GM19467 (cell line): ENCODE data around the gene CST3.
"Not testable (repeated sequence)": the region's sequence is repeated elsewhere in the genome, so short reads cannot be mapped to it uniquely, and the experiment has no call there.

Experiments
- ATAC-seq: cut with Tn5 transposase; IDR thresholded peaks from one replicate; pipeline ENCODE4 v1.9.1; 2021; ENCODE audit warnings: mild to moderate bottlenecking, moderate library complexity; ENCODE audit not compliant: unreplicated experiment

CST3 gene

DNA sequence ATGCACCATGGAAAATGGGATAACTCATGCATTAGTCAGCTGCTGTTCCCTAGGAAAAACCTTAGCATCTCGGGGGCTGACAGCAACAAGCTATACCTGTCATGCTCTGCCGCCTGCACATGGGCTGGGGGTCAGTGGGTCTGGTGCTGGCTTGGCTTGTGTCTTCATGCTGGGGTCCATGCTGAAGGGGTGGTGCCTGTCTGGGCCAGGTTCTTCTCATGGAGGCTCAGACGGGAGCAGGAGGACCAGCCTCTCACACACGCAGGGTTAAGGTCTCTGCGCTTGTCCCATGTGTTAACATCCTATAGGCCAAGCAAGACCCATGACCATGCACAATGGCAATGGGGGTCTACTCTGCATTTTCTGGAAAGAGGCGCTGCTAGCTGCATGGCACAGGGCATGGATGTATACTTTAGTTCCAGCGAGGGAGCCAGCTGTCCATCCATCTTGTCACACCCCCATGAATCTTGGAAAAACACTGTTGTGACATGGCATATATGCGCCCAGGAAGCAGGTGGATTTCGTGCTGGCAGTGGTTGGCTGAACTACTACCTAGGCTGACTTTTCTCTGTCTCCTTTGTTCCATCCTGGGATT lies 24.6 kb upstream of the CST3 start:
- ATAC-seq: no peak

DNA sequence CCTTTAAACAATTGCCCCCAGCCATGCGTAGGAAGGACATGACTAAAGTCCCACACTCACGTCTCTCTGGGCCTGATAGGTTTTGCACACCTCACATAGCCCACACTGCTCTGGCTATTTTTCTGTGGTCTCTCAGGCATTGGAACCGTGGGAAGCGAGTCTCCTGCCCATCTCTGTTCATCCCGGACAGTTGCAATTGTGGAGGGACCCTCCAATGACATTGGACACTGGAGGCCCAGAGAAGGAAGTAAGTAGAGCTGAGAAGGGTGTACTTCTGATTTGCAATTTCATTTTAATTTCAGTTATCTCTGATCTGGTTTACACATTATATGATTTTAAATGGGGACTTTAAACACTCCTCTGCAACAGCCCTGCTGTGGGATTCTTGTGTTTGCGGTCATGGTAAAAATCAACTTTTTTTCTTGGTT lies 23.3 kb upstream of the CST3 start:
- no peak for ATAC-seq

DNA sequence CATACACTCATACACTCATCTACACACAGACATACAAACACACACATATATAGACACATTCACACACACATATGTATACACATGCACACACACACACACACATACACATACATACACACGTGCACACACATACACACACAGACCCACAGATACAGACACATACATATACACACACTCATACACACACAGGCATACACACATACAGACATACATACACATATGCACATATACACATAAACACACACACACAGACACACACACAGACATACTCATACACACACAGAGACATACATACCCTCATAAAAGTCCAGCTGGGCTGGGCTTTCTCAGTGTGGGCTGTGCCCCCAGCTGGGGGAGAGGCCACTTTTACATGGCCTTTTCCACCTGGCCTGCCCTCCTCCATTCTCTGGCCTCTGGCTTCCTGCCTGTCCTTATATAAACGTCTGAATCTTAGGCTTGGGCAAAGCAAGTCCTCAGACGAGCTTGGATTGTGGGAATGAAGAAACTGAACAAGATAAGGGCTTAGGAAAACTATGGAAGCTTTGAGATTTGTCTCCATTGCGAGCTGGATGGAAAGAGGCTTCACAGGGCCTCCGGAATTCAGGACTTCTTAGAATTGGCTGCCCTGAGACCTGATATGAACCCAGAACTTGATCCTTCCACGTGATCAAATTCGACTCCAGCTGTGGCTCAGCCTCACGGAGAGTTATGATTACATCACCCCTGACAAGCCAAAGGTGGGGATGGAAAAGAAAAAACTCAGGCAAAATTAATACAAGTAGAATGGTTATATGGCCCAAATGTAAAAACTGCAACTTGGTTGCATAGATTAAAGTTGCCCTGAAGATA lies 22.5 kb upstream of the CST3 start:
- ATAC-seq: no peak

DNA sequence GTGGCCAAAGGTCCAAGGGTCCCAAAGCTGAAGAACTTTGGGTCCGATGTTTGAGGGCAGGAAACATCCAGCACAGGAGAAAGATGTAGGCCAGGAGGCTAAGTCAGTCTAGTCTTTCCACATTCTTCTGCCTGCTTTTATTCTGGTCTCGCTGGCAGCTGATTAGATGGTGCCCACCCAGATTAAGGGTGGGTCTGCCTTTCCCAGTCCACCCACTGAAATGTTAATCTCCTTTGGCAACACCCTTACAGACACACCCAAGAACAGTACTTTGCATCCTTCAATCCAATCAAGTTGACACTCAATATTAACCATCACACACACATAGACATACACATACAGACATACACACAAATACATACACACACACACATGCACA lies 21.8 kb upstream of the CST3 start:
- ATAC-seq: not testable (repeated sequence)

DNA sequence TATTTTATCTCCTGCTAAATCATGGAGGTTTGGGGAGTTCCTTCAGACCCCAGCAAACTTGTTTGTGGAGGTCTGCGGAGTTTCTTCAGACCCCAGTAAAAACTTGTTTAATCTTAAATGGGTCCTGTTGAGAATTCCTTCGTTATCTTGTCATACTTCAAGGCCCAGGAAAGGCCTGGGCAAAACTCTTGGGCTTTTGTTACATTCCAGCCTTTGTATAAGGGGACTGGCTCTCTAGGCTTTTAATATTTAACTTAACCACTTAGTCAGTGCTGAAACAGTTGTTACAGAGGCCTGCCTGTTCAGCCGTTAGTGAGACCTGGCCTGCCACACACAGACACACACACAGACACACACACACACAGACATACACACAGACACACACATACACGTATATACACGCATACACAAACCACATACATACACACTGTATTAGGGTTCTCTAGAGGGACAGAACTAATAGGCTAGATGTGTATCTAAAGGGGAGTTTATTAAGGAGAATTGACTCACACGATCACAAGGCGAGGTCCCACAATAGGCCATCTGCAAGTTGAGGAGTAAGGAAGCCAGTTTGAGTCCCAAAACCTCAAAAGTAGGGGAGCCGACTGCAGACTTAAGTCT lies 21.3 kb upstream of the CST3 start:
- ATAC-seq: no peak

DNA sequence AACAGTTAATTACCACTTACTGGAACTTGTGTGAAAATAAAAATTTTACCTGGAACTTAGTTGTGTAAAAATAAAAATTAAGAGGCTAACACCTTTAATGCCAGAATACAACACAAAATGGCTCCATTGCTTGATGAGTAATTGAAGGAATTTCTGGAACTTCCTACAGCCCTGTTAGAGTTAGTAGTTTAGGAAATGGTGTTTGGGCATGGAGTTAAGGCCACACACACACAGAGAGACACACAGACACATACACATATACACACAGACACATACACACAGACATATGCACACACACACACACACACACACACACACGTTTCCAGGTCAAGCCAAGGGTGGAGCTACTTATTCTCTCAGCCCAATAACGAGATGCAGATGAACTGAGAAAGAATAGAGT lies 20.6 kb upstream of the CST3 start:
- ATAC-seq: no peak

DNA sequence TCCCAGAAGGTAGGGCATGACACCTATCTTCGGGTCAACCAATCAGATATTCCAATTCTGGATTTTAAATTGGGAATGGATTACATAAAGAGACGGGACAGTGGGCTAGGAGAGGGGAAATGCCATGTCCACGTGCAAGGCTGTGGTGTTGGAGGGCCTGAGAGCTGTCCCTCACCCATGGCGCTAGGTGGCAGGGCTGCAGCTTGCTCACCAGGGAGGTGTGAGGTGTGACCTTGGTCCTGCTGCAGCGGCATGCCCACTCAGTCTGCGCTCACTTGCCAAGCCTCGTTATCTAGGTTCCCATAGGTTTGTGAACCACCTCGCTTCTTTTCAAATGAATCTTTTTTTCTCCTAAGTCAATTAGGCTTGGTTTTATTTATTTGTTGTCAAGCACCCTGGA lies 19.4 kb upstream of the CST3 start:
- no peak for ATAC-seq

DNA sequence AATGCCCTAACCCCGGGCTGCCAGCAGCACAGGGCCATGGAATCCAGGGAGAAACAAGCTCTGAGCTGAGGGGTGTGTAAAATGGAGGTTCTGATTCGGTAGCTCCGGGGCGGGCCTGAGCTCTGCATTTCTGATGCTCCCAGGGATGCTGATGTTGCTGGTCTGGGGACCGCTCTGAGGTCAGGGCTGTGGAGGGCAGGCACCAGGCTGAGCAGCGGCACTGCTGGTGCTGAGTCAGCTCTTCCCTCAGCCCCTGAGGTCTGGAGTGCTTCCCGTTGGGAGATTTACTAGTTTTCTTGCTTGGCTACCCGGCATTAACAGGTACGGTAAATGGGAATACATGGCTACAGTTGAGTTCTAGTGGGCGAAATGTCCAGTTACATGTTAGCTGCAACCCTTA lies 18.6 kb upstream of the CST3 start:
- no peak for ATAC-seq

DNA sequence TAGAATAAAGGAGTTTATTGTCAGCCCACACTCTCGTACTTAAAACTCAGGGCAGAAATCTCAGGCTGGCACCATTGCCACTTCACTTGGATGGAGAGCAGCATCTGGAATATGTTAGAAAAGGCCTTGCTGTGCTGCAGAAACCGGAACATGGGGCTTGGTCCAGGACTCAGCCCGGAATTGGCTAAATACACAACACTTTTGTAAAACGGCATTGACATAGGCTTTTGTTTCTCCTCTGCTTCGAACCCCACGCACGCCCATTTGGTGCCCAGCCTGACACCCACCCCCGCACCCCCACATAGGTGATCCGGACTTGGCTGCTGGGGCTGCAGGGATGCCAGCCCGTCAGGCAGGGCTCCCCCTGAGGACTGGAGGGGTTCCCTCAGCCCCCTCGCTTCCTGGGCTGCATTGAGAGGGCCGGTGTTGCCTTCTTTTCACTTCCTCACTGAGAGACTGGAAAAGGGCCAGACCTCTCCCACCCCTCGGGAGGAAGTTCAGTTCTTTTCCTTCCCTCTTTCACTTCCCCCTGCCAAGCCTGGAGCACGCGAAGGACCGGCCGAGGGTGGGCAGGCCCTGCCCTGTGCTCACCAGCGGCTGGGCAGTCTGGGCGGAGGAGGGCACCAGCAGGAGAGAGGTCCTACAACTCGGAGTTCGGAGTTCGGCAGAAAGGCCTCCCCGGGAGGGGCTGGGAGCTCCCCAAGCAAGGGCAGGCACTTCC lies 17.9 kb upstream of the CST3 start:
- ATAC-seq: no peak

DNA sequence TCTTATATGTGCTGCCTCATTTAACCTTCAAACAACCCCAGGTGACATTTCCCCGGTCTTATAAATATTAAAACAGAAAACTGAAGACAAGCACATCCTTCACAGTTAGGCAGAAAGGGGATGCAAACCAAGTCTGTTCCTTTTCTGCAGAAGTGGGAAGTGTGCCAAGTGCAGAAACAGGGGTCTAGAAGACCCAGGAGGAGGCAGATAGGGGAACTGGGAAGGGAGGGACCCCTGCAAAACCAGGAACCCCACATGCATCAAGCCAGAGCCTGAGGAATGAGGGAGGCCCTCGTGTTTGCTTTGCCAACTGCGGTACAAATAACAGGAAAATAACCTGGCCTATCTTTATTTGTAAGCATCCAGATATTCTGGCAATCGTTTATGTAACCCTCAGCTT lies 17.0 kb upstream of the CST3 start:
- no peak for ATAC-seq

DNA sequence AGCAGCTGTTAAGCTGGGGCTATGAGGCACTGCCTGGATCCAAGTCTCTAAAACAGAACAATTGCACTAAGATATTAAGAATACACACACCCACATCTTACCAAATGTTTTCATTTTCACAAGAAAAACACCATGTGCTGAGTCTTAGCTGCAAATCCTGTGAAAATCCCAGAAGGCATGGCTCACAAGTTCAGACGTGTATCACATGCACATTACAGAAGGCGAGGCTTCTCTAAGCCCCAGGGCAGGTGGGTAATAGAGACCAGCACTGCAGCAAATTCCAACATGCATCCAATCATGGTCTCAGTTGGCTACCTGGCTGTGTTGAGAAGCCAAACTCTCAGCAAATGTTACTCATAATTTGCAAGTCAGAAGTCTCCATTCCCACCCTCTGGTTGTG lies 16.2 kb upstream of the CST3 start:
- no peak for ATAC-seq

DNA sequence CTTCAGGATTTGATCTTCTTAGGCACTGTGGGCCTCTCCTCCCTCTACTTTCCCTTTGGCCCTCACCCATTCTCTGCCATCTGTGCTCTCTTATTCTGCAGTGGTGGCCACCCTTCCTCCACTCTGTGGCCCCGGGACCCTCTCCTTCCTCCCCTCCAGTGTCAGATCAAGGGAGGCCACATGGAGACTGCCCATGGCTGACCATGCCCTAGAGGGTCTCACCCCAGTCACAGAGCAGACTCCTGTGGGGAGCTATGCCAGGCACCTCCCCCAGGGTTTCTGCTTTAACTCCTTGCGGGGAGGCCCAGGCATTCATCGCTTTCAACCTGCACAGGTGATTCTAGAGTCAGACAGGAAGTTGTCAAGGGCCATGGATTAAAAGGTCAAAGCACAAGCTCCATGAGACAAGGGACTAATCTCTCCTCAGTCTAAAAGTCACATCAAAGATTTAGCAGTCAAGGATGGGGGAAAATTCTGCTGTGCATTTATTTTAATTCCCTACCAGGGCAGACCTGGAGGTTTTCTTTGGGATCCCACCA lies 15.7 kb upstream of the CST3 start:
- no peak for ATAC-seq

DNA sequence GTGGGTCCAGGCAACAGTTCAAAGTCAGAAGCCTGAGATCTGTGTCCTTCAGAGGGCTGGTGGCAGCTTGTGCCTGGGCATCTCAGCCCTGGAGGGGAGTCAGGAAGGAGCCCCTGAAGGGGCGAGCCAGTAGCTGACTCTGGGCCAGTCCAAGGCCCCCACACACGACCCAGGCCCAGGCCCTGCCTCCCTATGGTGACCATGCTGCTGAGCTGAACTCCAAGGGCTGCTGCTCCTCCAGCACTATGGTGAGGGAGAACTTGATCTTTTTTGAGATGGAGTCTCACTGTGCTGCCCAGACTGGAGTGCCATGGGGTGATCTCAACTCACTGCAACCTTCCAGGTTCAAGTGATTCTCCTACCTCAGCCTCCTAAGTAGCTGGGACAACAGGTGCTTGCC lies 15.2 kb upstream of the CST3 start:
- ATAC-seq: no peak

DNA sequence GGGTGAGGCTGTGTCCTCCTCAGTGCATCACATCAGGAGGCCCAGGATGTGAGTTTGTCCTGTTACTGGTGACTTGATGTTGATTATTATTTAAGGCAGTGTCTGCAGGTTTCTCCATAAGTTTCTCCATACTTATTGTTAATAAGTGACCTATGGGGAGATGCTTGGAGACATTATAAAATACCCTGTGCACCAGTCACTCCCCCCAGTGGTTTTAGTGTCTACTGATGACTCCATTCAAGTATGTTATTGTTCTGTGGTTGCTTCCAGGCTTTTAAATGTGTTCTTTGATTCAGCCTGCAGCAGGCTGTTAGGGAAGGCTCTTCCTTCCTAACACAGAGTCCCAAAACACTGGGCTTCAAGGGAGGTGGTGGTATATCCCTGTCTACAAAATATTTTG lies 14.6 kb upstream of the CST3 start:
- ATAC-seq: no peak

DNA sequence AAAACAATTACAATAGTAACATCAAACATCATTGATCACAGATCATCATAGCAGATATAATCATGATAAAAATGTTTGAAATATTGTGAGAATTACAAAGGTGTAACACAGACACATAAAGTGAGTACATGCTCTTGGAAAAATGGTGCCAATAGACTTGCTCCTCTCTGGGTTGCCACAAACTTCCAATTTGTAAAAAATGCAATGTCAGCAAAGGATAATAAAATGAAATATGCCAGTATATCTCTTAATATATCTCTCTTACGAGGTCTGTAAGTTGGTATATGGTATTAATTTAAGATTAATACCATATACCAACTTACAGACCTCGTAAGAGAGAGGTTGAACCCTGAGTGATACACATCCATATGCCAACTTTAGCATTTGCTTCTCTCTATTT lies 13.4 kb upstream of the CST3 start:
- ATAC-seq: no peak

DNA sequence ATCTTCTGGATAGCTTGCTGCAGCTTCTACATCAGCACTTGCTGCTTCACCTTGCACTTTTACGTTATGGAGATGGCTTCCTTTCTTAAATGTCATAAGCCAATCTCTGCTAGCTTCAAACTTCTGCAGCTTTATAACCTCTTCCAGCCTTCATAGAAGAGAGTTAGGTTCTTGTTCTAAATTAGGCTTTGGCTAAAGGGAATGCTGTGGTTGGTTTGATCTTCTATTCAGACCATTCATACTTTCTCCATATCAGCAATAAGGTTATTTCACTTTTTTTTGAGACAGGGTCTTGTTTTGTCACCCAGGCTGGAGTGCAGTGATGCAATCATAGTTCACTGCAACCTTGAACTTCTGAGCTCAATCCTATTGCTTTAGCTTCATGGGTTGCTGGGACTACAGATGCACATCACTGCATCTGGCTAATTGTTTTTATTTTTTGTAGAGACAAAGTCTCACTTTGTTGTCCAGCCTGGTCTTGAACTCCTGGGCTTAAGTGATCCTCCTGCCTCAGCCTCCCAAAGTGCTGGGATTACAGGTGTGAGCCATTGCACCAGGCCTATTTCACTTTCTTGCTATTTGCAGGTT lies 12.2 kb upstream of the CST3 start:
- ATAC-seq: no peak

DNA sequence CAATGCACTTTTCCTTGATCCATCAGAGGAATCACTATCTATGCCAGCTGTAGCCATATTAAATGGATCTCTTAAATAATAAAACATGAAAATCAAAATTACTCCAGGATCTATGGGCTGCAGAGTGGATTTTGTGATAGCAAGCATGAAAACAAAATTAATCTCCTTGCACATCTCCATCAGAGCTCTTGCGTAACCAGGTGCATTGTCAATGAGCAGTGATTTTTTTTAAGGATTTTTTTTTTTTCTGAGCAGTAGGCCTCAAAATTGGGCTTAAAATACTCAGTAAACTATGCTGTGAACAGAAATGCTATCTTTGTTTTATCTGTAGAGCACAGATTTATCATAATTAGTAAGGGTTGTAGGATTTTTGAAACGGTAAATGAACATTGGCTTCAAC lies 11.5 kb upstream of the CST3 start:
- no peak for ATAC-seq

DNA sequence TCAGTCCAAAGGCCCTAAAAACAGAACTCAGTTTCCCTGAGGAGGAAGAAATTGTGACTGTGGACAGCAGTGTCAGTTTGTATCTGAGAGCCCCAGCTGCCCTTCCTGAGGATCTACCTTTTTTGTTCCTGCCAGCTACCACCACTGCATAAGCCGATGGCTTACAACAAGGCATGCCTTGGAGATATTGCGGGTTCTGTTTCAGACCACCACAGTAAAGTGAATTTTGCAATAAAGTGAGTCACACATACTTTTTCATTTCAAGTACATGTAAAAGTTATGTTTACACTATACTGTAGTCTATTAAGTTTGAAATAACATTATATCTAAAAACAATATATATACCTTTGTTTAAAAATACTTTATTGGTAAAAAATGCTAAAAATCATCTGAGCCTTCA lies 9.6 kb upstream of the CST3 start:
- no peak for ATAC-seq

DNA sequence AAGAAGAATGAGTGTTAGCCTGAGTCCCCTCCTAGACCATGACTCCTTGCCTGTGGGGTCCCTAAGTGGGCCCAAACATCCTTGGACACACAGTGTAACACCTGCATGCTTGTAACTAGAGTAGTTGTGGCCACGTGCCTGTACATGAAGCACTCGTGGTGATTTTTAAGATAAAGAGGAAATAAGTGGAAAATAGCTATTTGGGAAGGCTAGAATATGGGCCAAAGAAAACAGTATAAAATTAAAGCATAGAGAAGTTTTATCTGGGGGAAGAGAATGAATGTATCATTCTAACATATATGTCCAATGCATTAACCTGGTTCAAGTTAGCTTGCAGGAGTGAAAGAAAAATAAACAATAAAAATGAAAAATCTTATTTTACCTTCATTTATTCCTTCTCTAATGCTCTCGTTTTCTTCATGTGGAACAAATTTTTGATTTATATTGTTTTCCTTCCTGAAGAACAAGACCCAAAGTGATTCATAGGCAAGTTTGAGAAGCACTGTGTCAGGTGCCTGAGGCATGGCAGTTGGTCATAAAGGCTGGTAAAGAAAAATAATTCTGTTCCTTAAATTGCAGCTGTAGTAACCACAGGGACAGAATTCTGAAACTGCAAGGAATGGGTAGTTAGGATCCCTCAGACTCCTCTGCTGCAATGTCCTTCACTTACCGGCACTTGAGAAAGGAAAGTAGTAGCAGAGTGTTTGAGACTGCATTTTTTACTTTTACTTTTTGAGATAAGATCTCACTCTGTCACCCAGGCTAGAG lies 8.5 kb upstream of the CST3 start:
- ATAC-seq: no peak

DNA sequence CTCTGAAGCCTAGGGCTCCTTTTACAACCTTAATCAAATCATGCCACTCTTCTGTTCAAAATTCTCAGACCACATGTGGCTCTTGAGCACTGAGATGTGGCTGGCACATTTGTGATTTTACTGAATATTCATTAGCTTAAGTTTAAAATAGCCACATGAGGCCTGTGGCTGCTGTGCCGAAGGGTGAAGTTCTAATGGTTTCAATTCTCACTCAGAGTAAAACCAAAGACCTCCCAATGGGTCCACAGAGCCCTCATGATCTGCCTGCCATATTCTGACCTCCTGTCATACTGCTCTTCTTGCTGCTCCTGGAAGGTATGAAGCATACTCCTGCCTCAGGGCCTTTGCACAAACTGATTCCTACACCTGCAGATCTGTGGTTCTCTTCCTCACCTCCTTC lies 7.8 kb upstream of the CST3 start:
- no peak for ATAC-seq
